Metanephros (tissue), 1 donor: ENCODE results near the gene MYOCD. TPM values are rescaled to one million over a fixed set of nuclear protein-coding genes. Genes with fewer than 3 reads are reported as not detected.

ENCODE experiments used
- total RNA-seq: library from RNA; depleted of rRNA; stranded (reverse); fragments of >200 nt; gene quantifications from one replicate; pipeline ENCODE4 v1.2.3, GENCODE V29; 2014

MYOCD gene, protein sequence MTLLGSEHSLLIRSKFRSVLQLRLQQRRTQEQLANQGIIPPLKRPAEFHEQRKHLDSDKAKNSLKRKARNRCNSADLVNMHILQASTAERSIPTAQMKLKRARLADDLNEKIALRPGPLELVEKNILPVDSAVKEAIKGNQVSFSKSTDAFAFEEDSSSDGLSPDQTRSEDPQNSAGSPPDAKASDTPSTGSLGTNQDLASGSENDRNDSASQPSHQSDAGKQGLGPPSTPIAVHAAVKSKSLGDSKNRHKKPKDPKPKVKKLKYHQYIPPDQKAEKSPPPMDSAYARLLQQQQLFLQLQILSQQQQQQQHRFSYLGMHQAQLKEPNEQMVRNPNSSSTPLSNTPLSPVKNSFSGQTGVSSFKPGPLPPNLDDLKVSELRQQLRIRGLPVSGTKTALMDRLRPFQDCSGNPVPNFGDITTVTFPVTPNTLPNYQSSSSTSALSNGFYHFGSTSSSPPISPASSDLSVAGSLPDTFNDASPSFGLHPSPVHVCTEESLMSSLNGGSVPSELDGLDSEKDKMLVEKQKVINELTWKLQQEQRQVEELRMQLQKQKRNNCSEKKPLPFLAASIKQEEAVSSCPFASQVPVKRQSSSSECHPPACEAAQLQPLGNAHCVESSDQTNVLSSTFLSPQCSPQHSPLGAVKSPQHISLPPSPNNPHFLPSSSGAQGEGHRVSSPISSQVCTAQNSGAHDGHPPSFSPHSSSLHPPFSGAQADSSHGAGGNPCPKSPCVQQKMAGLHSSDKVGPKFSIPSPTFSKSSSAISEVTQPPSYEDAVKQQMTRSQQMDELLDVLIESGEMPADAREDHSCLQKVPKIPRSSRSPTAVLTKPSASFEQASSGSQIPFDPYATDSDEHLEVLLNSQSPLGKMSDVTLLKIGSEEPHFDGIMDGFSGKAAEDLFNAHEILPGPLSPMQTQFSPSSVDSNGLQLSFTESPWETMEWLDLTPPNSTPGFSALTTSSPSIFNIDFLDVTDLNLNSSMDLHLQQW
- 4.9 TPM for total RNA-seq

DNA sequence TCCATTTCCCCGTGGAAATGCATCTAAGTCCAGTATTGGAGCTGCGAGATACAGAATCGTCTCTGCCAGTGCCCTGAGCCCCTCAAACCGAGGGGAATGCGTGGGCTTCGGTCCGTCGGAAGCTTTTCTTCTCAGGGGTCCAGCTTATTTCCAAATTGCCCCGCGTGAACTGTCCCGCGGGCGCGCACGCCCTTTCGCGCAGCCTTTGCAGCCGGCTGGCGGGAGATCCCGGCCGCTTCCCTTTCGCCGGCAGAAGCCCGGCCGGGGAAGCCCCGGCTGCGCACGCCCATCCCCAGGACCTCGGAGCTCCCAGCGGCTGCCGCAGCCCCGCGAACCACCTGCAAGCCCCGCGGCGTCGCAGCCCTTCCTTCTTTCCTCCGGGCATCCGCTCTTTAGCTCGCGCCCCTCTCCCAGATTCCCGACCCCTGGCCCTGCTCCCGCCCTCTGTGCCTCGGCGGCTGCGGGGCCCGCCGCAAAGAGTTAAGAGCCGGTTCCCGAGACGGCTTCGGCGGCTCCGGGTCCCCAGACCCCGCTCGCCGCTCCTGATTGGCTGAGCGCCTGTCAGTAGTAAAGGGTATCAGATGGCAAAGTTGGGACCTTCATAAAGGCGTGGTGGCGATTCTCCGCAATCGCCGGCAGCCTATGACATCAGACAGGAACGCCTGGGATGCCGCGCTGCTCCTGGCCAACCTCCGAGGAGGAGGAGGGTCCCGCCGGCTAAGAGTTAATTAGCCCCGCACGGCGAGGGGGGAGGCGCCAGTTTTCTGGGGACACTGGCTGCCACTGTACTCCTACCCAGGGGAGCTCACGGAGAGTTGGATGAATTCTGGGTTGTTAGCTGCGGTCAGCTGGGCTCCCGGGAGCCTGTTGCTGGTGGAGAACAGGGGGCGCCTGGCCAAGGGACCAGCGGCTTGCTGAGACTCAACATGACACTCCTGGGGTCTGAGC, at the start of gene MYOCD:
MYOCD (plus strand) TSS at position 628 of the 948 bp plus-strand sequence; CDS start at position 927, 299 bp downstream.

DNA sequence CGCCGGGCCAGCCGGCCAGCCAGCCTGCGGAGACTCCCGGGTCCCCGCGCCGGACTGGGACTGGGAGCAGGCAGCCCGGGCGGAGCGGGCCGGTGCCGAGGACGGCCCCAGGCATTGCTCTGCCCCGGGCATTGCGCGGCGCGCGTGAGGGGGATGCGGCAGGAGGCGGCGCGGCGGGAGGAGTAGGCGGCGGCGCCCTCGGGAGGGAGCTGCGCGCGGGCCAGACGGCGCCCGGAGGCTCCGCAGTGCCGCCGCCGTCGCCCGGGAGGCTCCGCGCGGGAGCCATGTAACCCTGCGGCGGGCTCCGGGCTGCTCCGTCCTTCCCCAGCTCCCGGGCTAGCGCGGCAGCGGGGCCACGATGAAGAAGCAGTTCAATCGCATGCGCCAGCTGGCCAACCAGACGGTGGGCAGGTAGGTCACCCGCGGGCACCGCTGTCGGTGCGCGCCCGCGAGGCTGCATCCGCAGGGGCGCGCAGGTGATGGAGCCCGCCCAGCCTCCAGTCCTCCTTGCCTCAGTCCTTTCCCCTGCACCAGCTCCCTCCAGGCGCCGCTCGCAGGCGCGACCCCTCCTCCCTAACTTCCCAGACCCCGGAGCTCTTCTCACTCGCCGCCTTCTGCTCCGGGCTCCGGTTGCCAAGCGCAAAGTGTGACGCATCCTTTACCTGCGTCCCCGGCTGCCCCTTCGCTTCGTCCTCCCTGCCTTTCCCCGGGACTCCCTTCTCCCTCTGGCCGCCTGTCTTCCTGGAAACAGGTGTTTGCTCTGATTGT, 124.0 kb downstream of the MYOCD start, which contains the start of gene ARHGAP44:
ARHGAP44 (plus strand) TSS at position 18 of the 768 bp plus-strand sequence; CDS start at position 359, 341 bp downstream.

Other genes with a start within 250 kb of the MYOCD start
- 7.9 TPM for gene ARHGAP44, start 123.6 kb downstream of the MYOCD start, total RNA-seq